Ascending aorta (tissue), 2 donors: ENCODE measurements around the gene SUCLA2. TPM values are rescaled to one million over a fixed set of nuclear protein-coding genes. Genes with fewer than 3 reads are reported as not detected.
A peak's percentile ranks its signal among the peaks of the same experiment; 100 is the strongest.

Source experiments
- DNase-seq, 2 donors: peaks; one replicate each; pipeline ENCODE4 v3.0.0-alpha.2; 2019; ENCODE audit warnings: low spot score in 2 of 2
- H3K27ac ChIP-seq, 2 donors: fragments of 200-600 bp; sonication (generic); one replicate each; pipeline ENCODE4 v1.5.1; 2016 to 2017; ENCODE audit warnings: mild to moderate bottlenecking in 1 of 2
- H3K27me3 ChIP-seq: fragments of 200-600 bp; sonication (generic); one replicate; pipeline ENCODE4 v1.5.1; 2017
- H3K36me3 ChIP-seq, 2 donors: fragments of 200-600 bp; sonication (generic); one replicate each; pipeline ENCODE4 v1.5.1; 2016
- H3K4me1 ChIP-seq, 2 donors: fragments of 200-600 bp; sonication (generic); one replicate each; pipeline ENCODE4 v1.5.1; 2016 to 2017; ENCODE audit warnings: mild to moderate bottlenecking in 1 of 2
- H3K4me3 ChIP-seq, 2 donors: fragments of 200-600 bp; sonication (generic); one replicate each; pipeline ENCODE4 v1.5.1; 2016 to 2017; ENCODE audit warnings: mild to moderate bottlenecking in 1 of 2
- H3K9me3 ChIP-seq, 2 donors: fragments of 200-600 bp; sonication (generic); one replicate each; pipeline ENCODE4 v1.5.1; 2016
- intact Hi-C: fragments of 100-400 bp; cut with DNase I; formaldehyde crosslinking; loops from one replicate; pipeline ENCODE4 v1.15.1; 2023
- total RNA-seq: library from RNA; depleted of rRNA; stranded (reverse); fragments of >200 nt; gene quantifications from one replicate; pipeline ENCODE4 v1.1.0, GENCODE V29; 2016
- TF ChIP-seq, protein P1 (sequence below), 3 experiments: fragments of 200-600 bp in 2 of 3; fragments of 450-650 bp in 1 of 3; sonication (generic) in 2 of 3; IDR thresholded peaks; one replicate each; pipeline ENCODE4 v1.5.1; 2016 to 2019; ENCODE audit warnings: antibody characterized with exemption in 3 of 3, mild to moderate bottlenecking in 1 of 3, moderate library complexity in 1 of 3

The SUCLA2 gene
- total RNA-seq, 1 donor from 2014 or later, result 33.0 TPM

DNA sequence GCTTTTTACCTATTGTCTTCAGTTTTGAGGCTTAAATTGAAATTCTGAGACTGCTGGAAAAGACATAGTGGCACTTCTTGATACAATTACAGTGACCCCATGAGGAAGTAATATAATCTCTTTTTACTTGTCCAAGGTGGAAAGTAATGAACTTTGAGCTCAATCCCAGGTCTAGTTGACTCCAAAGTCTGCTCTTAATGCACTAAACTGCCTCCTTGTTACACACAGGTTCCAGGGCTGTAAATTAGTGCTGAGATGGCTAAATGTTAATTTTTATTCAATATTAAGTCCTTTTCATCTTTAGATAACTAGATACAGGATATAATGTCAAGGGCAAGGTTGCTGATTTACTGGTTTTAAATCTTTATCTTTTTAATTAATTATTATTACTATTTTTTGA is 39.0 kb upstream of the SUCLA2 start:
- Histone ChIP-seq H3K4me3 (no peak overlapping the region), H3K4me1 (peaks cover 0 to 11% of the 10 kb centered on the region in 2 donors), H3K27ac (no peak overlapping the region), H3K27me3 (no peaks in the 10 kb centered on the region), H3K9me3 (no peaks in the 10 kb centered on the region), H3K36me3 (peaks cover 0 to 7% of the 10 kb centered on the region in 2 donors)
- DNase-seq, result no peak
- TF ChIP-seq, protein P1, sequence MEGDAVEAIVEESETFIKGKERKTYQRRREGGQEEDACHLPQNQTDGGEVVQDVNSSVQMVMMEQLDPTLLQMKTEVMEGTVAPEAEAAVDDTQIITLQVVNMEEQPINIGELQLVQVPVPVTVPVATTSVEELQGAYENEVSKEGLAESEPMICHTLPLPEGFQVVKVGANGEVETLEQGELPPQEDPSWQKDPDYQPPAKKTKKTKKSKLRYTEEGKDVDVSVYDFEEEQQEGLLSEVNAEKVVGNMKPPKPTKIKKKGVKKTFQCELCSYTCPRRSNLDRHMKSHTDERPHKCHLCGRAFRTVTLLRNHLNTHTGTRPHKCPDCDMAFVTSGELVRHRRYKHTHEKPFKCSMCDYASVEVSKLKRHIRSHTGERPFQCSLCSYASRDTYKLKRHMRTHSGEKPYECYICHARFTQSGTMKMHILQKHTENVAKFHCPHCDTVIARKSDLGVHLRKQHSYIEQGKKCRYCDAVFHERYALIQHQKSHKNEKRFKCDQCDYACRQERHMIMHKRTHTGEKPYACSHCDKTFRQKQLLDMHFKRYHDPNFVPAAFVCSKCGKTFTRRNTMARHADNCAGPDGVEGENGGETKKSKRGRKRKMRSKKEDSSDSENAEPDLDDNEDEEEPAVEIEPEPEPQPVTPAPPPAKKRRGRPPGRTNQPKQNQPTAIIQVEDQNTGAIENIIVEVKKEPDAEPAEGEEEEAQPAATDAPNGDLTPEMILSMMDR (IDR thresholded peaks at IDR 0.05), result no peak
- intact Hi-C loops, result no loop called here

DNA sequence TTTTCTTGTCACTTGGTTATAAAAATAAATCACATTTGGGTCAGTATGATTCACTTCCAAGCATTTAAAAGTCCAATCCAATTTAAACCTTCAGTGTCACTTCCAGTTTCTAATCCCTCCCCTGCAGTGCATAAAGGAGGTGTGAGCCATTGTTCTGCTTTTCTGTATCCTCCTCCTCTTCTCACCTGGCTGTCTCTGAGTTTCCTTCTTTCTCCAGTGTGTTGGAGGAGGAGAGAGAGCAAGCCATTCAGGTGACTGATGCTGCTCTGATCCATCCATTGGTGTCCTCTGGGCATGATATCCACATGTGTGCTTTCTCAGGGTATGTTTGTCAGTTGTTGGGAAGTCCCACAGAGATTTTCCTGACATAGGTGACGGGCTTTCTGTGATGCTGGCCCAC is 37.7 kb upstream of the SUCLA2 start:
- Histone ChIP-seq H3K4me3 (peak overlapping the region; percentile 78 to 91), H3K4me1 (peaks cover 0 to 11% of the 10 kb centered on the region in 2 donors), H3K9me3 (no peaks in the 10 kb centered on the region), H3K27ac (peak overlapping the region; percentile 94 to 96), H3K36me3 (peaks cover 0 to 7% of the 10 kb centered on the region in 2 donors), H3K27me3 (no peaks in the 10 kb centered on the region)
- no peak for DNase-seq
- TF ChIP-seq, protein P1 (IDR thresholded peaks at IDR 0.05), result no peak
- intact Hi-C loops, result loop anchor here (2.0 to 5.0 kb wide), 2 partner anchors 56 to 194 kb away; partner anchors contain the start of genes ITM2B and MED4

DNA sequence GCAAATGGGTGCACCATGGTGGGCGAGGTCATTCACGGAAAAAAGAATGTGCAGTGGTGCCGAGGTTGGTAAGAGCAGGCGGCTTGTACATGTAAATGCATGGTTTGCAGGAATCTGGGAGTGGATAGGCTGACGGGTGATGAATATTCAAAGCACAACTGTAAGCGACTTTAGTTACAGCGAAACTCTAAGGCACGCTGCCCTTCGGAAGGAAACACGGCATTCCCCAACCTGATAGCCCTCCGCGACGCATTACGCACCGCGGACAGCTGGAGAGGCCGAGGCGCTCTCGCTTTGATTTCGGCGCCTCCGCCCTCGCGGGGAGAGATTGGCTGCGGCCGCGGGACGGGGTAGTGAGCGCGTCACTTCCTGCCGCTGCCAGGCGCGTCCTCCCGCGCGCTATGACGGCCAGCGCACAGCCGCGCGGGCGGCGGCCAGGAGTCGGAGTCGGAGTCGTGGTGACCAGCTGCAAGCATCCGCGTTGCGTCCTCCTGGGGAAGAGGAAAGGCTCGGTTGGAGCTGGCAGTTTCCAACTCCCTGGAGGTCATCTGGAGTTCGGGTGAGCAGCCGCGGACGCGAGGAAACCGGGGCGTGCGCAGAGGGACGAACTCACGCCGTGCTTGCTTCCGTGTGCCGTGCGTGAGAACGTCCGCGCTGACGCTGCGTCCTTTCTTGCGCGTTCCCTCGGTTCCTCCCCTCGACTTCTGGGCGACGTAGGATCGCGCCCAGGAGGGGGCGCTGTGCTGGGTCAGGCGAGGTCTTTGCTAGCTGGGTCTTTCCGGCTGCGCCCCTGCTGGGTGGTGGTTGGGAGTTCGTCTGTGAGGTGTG is 36.5 kb upstream of the SUCLA2 start, which contains the start of gene NUDT15:
Gene NUDT15 (plus strand): TSS at position 381 of the 828 bp plus-strand sequence. CDS start 21 bp downstream, at position 402.
- peaks cover 0 to 7% of the 10 kb centered on the region in 2 donors for H3K36me3 ChIP-seq
- peak within 1 kb of the TSS; percentile 94 to 96 for H3K27ac ChIP-seq
- intact Hi-C loops, result loop anchor here (1.0 to 5.0 kb wide), 4 partner anchors 37 to 266 kb away; partner anchors contain the start of genes ITM2B, MED4, RB1 and SUCLA2
- H3K9me3 ChIP-seq, result no peaks in the 10 kb centered on the region
- H3K4me3 ChIP-seq, result peak within 1 kb of the TSS; percentile 78 to 91
- no peaks in the 10 kb centered on the region for H3K27me3 ChIP-seq
- H3K4me1 ChIP-seq, result peaks cover 0 to 11% of the 10 kb centered on the region in 2 donors
- DNase-seq, result peak; percentile 61 to 95
- TF ChIP-seq, protein P1 (IDR thresholded peaks at IDR 0.05), result peak; percentile 95 to 97 (median 96)

DNA sequence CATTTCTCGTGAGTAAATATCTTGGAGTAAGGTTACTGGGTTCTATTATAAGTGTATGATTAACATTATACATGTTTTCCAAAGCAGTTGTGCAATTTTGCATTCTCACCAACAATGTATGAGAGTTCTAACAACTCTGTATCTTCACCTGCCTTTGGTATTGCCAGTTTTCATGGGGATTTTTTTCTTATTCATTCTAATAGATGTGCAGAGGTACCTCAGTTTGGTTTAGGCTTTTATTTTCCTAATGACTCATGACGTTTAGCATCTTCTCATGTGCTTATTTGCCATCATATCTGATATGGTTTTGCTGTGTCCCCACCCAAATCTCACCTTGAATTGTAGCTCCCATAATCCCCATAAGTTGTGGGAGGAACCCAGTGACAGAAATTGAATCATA is 28.8 kb upstream of the SUCLA2 start:
- H3K36me3 ChIP-seq, result peaks cover 0 to 4% of the 10 kb centered on the region in 2 donors
- no peaks in the 10 kb centered on the region for H3K9me3 ChIP-seq
- no peak overlapping the region for H3K27ac ChIP-seq
- DNase-seq, result no peak
- TF ChIP-seq, protein P1 (IDR thresholded peaks at IDR 0.05), result no peak
- H3K4me3 ChIP-seq, result no peak overlapping the region
- intact Hi-C loops, result no loop called here
- no peaks in the 10 kb centered on the region for H3K4me1 ChIP-seq
- H3K27me3 ChIP-seq, result no peaks in the 10 kb centered on the region

DNA sequence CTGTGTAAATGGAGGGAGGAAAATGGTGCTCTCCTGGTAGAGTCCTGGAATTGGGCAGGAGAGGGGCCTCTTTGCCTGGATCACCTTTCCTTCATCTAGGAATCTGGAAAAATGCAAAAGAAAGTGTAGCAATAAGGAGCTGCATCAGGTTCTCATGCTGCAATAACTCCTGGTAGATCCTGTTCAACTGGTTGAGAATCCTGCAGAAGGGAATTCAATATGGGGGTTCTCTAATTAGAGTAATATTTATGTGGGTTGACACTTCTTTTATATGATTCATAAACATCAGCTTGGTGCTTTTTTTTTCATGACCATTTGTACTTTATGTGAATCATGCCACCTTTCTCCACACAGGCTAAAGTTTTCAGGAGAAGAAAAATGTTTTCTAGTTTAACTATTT is 27.0 kb upstream of the SUCLA2 start:
- Histone ChIP-seq H3K4me1 (no peaks in the 10 kb centered on the region), H3K27ac (no peak overlapping the region), H3K36me3 (peaks cover 0 to 4% of the 10 kb centered on the region in 2 donors), H3K4me3 (no peak overlapping the region), H3K9me3 (no peaks in the 10 kb centered on the region), H3K27me3 (no peaks in the 10 kb centered on the region)
- TF ChIP-seq, protein P1 (IDR thresholded peaks at IDR 0.05), result no peak
- DNase-seq, result no peak
- intact Hi-C loops, result no loop called here
